Neural crest cell (in vitro differentiated cells): ENCODE results near the gene TMEM45A. TPM values are rescaled to one million over a fixed set of nuclear protein-coding genes. Genes with fewer than 3 reads are reported as not detected.

Experiments used
- DNase-seq: peaks from one replicate; pipeline ENCODE4 v3.0.0; 2021; ENCODE audit warnings: low read depth, mixed read lengths, low spot score
- H3K27ac Mint-ChIP-seq: one replicate; pipeline ENCODE4 v1.8.0; 2021; ENCODE audit warnings: mild to moderate bottlenecking, mixed read lengths; ENCODE audit not compliant: unreplicated experiment
- H3K27me3 Mint-ChIP-seq: 2 replicates; pipeline ENCODE4 v1.8.0; 2021; ENCODE audit warnings: low read depth, mild to moderate bottlenecking, mixed read lengths
- H3K36me3 Mint-ChIP-seq: 2 replicates; pipeline ENCODE4 v1.8.0; 2021; ENCODE audit warnings: low read depth, mild to moderate bottlenecking, mixed read lengths
- H3K4me1 Mint-ChIP-seq: 2 replicates; pipeline ENCODE4 v1.8.0; 2021; ENCODE audit warnings: mixed read lengths
- H3K4me3 Mint-ChIP-seq: one replicate; pipeline ENCODE4 v1.8.0; 2021; ENCODE audit warnings: mild to moderate bottlenecking, mixed read lengths
- H3K9me3 Mint-ChIP-seq: 2 replicates; pipeline ENCODE4 v1.8.0; 2021; ENCODE audit warnings: mixed read lengths
- CTCF ChIP-seq: fragments of 200-600 bp; sonication (generic); conservative IDR thresholded peaks from 2 replicates; pipeline ENCODE4 v1.5.0; 2021; ENCODE audit warnings: antibody characterized with exemption, mild to moderate bottlenecking
- total RNA-seq: library from RNA; stranded (reverse); gene quantifications from 2 replicates; pipeline ENCODE4 v1.2.1, GENCODE V29; 2021

The TMEM45A gene
- total RNA-seq, 1 donor from 2014 or later: 18.7 TPM

GRCh38 chr3:100526613-100527346 lies 34.4 kb downstream of the TMEM45A start:
- Mint-ChIP-seq H3K36me3 (peaks cover 12% of the 10 kb centered on the region), H3K4me1 (no peaks in the 10 kb centered on the region), H3K27me3 (no peaks in the 10 kb centered on the region), H3K4me3 (no peak overlapping the region), H3K27ac (no peak overlapping the region), H3K9me3 (no peaks in the 10 kb centered on the region)
- TF ChIP-seq CTCF: no peak
- no peak for DNase-seq

GRCh38 chr3:100527347-100527735 lies 34.9 kb downstream of the TMEM45A start:
- Mint-ChIP-seq H3K4me1 (no peaks in the 10 kb centered on the region), H3K27me3 (no peaks in the 10 kb centered on the region), H3K27ac (no peak overlapping the region), H3K9me3 (no peaks in the 10 kb centered on the region), H3K36me3 (peaks cover 10% of the 10 kb centered on the region), H3K4me3 (no peak overlapping the region)
- TF ChIP-seq CTCF: no peak
- DNase-seq: no peak

GRCh38 chr3:100531093-100531492 lies 38.7 kb downstream of the TMEM45A start:
- Mint-ChIP-seq H3K4me3 (no peak overlapping the region), H3K36me3 (peaks cover under 1% of the 10 kb centered on the region), H3K27me3 (no peaks in the 10 kb centered on the region), H3K27ac (no peak overlapping the region), H3K4me1 (no peaks in the 10 kb centered on the region), H3K9me3 (no peaks in the 10 kb centered on the region)
- DNase-seq: no peak
- TF ChIP-seq CTCF: no peak

GRCh38 chr3:100532411-100532810 lies 40.0 kb downstream of the TMEM45A start:
- no peaks in the 10 kb centered on the region for H3K4me1 Mint-ChIP-seq
- no peak for DNase-seq
- no peaks in the 10 kb centered on the region for H3K27me3 Mint-ChIP-seq
- H3K27ac Mint-ChIP-seq: no peak overlapping the region
- no peaks in the 10 kb centered on the region for H3K36me3 Mint-ChIP-seq
- no peak for TF ChIP-seq CTCF
- H3K4me3 Mint-ChIP-seq: no peak overlapping the region
- H3K9me3 Mint-ChIP-seq: no peaks in the 10 kb centered on the region

- H3K9me3 Mint-ChIP-seq: no peaks in the 10 kb centered on the region
- H3K4me1 Mint-ChIP-seq: no peaks in the 10 kb centered on the region
- H3K36me3 Mint-ChIP-seq: peaks cover 3% of the 10 kb centered on the region
- TF ChIP-seq CTCF: no peak
- no peak overlapping the region for H3K4me3 Mint-ChIP-seq
- H3K27me3 Mint-ChIP-seq: no peaks in the 10 kb centered on the region
- DNase-seq: no peak
- H3K27ac Mint-ChIP-seq: no peak overlapping the region
Measured at GRCh38 chr3:100533176-100533575, 40.8 kb downstream of the TMEM45A start.
